HG03469 (cell line): ENCODE data around the gene METTL13.

Source experiments
- ATAC-seq: cut with Tn5 transposase; IDR thresholded peaks from one replicate; pipeline ENCODE4 v1.9.1; 2021; ENCODE audit warnings: mild to moderate bottlenecking, moderate library complexity, moderate number of reproducible peaks; ENCODE audit not compliant: unreplicated experiment

The METTL13 gene, protein sequence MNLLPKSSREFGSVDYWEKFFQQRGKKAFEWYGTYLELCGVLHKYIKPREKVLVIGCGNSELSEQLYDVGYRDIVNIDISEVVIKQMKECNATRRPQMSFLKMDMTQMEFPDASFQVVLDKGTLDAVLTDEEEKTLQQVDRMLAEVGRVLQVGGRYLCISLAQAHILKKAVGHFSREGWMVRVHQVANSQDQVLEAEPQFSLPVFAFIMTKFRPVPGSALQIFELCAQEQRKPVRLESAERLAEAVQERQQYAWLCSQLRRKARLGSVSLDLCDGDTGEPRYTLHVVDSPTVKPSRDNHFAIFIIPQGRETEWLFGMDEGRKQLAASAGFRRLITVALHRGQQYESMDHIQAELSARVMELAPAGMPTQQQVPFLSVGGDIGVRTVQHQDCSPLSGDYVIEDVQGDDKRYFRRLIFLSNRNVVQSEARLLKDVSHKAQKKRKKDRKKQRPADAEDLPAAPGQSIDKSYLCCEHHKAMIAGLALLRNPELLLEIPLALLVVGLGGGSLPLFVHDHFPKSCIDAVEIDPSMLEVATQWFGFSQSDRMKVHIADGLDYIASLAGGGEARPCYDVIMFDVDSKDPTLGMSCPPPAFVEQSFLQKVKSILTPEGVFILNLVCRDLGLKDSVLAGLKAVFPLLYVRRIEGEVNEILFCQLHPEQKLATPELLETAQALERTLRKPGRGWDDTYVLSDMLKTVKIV

DNA sequence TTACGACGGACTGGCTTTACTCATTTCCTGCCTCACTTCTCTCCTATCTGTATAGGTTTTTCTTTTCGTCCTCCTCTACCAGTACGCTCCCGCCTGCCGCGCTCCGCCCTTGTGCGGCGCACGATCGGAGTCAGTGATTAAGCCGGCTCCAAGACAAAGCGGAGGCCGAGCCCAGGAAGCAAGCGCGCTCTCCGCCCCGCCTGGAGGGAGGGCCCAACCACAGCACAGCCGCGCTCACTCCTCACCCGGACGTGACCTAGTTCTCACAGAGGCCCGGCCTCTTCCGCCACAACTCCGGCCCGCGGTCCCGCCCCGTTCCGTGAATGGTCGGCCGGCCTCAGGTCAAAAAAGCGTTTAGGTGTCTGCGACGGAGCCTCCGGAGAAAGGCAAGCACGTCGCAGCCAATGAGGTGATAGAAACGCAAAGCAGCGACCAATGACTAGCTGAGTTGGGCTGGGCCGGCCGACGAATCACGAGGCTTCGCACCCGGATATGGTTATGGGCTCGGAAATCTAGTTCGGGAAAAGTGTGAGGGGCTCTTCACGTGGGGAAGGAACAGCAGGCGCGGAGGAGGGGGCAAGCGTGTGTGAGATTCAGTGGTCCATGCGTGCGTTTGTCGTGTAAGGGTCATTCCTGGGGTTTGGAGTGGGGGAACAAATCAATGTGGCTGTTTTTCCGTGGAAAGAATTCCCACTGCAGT, at the start of gene METTL13:
TSS of gene METTL13 (plus strand) at position 485 of the 700 bp plus-strand sequence. CDS start 308 bp downstream, outside the sequence.
- peak; percentile 97 for ATAC-seq

DNA sequence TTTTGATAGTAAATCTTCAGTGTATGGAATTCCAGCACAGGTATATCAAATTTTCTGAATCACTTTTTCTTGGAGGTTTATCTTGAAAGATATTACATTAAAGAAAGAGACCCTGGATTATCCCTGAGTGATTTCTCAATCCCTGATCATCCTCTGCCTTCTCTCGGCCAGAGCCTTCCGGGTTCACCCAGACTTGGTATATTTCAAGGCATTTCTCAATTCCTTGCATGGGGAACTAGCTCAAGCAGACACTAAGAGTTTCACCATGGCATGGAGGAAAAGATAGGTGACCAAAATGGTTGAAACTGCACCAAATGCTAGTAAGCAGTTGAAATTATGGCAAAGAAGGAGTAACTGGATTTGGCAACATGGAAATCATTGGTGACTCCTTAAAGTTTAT, 45.3 kb upstream of the METTL13 start:
- no peak for ATAC-seq

DNA sequence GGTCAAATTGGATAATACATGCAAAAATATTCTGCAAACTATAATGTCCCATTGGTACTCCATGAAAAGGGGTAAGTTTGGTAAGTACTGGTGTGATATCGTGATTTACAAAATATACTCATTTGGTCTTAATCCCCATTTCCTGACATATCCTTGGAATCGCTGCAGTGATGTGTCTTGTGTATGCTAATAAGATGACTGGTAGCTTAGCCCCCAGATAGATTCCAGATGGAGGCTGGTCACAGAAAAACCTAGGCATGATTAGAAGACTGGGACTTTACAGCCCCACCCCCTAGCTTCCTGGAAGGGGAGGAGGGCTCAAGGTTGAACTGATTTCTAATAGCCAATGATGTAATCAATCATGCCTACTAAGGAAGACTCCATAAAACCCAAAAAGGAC, 42.5 kb upstream of the METTL13 start:
- ATAC-seq: no peak

DNA sequence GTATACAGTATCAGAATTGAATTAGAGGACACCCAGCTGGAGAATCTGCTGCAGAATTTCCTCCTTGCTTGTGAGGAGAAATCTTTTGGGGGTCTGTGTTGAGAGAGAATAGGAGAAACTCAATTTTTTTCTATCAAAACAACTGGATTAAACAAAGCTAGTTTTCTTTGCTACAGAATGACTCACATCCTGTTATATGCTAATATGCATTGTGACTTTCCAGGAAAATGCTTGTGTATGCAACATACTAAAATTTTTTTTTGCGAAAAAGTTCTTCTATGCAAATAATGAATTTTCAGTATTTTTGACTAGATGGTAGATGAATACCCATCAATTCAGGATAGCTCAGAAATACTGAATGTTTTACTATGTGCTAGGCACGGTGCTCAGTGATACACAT, 41.8 kb upstream of the METTL13 start:
- no peak for ATAC-seq

DNA sequence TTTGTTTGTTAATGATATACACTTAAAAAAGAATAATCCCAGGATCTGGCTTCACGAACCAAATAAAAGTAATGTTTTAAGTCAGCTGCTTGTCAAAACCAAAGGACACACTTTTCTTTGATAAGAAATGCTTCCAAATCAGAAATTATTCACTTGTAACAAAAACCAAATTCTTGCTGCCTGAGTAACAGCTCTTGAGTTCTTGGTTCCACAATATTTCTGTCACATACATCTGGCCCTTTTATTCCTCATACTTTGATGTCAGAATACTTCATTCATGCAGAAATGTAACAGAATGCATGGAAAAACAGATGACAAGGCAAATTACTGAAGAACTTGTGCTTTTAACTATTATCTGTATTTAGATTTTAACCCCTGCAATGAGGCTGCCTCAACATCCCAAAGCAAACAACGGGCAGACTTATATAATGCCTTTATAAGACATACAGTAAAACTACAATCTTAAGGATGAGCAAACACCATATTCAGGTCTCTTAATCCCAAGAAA, 41.0 kb upstream of the METTL13 start:
- no peak for ATAC-seq

DNA sequence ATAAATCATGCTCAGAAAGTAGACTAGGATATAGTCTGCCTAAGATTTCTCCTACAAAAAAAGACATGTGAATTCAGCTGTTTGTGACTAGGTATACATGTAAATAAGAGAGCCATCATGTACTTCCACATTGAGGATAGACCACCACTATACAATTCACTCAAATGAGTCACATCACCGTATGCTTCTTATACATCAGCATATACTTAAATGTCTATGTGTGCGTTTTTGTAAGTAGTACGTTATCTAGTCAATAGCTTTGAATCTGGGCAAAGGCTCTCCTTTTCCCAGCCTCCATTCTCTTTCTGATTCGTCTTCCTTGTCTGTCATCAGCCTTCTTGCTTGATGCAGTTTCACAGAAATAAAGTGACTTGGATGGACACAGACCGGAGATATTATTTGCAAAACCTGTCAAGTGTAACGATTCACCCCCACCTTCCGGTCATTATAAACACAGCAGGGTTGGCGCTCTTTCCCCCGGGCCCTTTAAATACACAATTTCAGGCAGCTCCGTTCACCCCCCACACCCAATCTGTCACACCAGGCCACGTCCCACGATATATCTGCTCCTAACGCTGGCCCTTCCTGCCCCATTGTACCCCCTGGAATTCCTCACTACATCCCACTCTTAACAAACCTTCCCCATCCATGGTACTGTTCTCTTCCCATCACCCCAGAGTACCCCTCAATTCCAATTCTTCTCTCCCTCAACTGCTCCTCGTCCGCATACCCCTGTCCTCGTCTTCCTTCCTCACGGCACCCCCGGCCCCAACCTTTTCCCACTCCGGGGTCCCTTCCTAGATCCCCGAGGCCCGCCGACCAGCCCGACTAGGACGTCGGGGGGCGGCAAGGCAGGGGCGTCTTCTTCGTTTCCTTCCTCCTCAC, 40.2 kb upstream of the METTL13 start:
- no peak for ATAC-seq

DNA sequence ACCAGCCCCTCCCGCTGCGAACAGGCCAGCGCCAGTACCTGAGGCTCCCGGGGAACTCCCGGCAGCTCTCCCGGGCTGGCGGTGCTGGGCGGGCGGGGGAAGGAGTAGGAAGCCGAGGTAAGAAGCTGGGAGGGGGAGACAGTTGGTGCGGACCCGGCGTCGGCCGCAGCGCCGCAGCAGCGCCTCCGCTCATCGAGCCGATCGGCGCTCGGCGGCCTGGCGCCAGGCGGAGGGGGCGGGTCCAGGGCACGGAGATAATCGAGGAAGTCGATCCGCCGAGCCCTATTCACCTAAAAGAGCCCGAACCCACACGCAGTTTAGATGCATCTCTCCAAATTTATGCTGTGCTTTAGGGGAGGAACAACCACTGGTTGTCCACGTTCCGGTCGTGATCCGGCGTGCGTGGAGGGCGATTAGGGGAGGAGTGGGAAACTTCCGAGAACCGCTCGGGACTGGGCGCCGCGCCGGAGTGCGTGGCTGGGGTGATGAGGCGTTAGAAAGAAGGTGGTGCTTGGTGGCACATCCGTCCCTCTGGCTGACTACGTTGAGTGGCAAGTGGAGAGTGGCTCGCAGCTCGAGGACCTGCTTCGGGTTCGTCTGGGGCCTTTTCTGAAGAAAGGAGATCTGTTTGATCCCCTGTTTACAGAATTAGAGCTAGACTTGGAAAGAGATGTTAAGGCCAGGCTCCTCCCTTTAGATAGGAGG, 39.4 kb upstream of the METTL13 start, which contains the start of gene VAMP4:
TSS of gene VAMP4 (minus strand) at position 194 of the 705 bp plus-strand sequence. CDS start 3,651 bp downstream, outside the sequence.
- ATAC-seq: peak; percentile 78

DNA sequence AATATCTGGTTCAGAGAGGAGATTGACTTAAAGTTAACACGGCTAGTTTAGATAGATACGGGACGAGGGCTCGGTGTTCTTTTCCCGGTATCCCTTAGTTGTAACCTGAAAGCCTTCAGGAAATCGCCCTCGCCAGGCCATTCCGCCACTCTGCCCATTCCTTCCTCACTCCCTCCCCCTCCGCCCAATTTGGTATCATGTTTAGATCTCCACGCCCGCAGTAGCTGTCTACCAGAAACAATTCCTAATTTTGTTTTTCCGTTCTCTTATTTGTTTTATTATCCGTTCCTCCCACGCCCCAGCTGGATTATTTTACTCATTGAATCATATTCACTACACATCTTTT, 38.9 kb upstream of the METTL13 start:
- ATAC-seq: no peak

DNA sequence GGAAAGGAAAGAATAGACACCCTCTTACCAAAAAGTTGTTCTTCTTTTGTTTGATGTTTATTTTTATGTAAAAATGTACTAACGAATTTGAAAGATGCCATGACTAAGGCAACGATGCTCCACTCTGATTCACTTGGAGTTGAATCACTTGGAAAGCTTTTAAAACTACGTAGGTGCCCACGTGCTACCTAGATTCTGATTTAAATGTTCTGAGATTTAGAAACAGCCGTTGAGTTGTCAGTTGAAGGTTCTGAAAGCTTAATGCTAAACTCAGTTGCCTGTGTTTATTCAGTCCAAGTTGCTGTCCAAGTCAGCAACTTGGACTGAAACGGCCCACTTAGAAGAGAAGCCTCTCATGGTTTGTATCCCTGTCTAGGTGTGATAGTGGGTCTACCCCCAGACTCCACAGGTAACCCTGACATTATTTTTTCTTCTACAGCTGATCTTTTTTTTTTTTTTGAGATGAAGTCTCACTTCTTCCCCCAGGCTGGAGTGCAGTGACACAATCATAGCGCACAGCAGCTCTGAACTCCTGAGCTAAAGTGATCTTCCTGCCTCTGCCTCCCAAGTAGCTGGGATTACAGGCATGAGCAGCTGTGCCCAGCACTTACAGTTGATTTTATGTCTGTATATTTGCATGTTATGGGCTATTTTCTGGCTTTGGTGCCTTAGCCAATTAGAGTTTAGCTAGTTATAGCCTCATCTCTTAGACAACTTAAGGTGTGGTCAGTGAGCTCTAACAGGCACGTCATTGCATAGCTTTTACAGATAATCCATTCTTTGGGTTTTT, 38.2 kb upstream of the METTL13 start:
- ATAC-seq: no peak

DNA sequence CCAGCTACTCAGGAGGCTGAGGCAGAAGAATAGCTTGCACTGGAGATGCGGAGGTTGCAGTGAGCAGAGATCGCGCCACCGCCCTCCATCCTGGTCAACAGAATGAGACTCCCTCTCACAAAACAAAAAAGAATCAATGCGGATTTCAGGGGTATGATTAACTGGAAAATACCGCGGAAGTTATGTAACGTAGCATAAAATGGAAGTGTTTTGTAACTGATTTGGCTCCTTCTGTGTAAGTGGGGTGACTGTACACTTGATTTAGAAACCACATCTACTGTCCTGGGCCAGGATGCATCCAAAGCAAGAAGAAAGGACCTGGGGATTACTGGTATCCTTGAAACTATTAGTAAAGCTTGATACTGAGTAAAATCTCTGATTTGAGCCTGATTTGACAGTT, 36.5 kb upstream of the METTL13 start:
- ATAC-seq: no peak

DNA sequence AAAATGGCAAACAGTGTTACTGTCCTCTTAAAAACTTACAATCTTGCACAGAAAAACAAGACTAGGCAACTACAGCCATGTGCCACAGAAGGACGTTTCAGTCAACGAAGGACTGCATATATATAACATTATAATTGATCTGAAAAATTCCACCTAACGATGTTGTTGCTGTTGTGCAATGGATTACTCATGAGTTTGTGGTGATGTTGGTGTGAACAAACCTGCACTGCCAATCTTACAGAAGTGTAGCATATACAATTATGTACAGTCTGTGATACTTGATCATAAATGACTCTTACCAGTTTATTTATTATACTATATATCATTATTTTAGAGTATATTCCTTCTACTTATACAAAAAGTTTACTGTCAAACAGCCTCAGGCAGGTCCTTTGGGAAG, 32.8 kb upstream of the METTL13 start:
- ATAC-seq: no peak

DNA sequence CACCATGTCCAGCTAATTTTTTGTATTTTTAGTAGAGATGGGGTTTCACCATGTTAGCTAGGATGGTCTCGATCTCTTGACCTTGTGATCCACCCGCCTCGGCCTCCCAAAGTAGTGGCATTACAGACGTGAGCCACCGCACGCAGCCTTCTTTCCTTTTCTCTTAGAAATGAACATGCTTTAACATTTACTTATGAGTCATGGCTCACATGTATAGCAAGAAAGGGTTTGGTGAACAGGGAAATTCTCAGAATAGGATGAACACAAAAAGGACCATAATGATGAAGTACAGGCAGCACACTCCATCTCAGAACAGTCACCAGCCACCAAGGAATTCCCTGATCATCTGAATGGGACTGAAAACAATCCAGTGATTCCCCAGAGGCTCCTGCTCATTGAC, 30.2 kb upstream of the METTL13 start:
- no peak for ATAC-seq

DNA sequence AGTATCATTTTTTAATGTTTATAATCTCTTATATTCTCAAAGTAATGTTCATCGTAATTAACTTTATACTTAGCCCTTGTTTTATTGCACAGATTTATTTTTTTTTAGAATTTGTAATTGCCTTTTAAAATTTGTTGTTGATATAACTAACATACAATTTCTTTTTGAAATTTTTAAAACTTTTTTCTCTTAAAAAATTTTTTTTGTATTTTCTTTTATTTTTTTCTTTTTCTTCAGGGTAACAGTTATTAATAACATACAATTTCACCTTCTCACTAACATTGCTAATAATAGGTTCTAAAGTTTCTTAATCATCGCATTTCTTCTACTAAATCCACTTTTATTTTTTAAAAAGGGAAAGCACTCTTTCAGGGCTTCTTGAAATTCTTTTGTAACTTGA, 28.3 kb upstream of the METTL13 start:
- no peak for ATAC-seq

DNA sequence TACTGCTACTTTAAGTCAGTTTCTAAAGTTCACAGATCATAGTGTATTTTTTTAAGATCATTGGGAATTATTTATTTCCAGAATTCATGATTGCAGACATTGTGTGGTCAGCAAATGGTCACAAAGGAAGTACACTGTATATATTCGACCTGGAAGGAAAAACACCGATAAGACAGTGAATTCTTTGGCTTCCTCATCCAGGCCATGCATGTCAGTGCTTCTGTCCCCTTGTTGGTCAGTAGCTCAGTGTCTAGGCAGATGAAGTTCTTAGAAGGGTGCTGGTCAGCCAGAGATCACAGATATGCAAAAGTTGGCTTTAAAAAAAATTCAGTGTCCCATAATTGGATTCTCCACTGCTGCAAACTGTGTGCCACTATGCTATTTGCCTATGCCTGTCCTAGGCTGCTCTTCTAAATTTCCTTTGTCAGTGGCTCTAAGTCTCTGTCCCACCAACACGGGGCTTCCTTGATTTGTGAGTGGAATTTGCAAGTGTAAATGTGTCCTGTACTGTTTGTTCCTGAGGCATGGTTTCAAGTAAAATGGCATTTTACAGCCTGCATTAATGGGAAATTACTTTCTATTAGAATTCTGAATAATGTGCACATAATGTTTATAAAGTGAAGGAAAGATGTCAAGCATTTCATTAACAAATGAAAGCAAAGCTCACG, 27.6 kb upstream of the METTL13 start:
- ATAC-seq: no peak

DNA sequence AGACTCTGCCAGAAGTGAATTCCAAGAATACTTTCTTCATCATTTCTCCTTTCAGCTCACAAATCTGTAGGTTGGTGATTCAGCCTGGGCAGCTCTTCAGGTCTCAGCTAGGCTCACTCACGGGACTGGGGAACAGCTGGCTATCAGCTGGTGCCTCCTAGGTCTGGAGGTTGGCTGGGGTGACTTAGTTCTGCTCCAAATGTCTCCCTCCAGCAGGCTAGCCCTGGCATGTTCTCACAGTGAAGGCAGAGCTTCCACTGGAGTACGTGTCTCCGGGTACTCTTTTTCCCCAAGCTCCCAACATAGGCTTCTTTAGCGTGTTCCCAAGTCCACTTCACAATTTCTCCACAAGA, 27.1 kb upstream of the METTL13 start:
- no peak for ATAC-seq

DNA sequence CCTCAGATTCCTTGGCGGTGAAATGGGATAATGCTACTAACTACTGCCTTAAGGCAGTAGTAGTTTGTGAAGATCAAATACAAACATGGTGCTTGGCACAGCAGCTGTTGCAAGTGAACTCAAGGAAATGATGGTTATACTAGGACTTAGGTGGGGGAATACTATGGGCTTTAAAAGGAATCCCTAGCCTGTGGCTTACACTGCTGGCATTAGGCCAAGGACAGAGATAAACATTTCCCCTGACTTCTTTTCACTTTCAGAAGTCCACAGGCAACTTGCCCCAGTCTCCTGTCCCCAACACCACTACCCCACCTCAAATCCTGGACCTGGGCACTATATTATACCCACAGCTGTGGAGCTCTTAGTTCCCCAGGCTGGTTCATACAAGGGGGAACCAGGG, 26.5 kb upstream of the METTL13 start:
- ATAC-seq: no peak

DNA sequence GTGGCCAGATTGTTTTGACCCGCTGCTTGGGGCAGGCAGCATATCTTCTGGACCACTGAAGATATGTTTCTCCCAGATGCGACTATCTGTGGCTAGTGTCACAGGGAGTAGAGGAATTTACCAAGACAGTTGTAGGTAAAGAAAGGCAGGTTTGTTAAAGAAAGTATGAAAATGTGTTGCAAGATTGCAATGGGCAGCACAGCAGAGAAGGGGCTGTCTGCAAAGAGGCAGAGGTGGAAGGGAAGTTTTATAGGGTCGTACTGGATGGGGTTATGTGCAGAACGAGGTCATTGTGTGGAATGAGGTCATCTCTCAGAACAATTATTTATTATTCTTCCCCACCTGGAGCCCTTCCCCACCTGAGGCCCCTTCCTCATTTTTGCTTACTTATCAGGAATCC, 24.6 kb upstream of the METTL13 start:
- no peak for ATAC-seq

DNA sequence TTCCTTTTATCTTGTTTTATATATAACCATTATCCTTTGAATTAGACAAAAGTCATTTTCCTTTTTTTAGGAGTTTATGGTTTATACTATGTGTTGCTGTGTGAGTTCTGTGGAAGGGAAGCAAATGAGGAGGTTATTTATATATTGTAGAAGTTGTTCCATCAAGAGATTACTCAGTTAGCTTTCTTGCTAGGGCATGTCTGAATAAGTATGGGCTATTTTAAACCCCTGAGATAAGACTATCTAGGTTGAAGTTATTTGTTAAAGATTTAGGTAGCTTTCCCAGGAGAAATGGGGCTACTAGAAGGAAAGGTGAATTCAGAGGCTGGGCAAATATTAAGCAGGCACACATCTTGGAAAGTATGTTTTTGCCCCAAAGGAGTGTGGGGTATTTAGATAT, 23.4 kb upstream of the METTL13 start:
- no peak for ATAC-seq

DNA sequence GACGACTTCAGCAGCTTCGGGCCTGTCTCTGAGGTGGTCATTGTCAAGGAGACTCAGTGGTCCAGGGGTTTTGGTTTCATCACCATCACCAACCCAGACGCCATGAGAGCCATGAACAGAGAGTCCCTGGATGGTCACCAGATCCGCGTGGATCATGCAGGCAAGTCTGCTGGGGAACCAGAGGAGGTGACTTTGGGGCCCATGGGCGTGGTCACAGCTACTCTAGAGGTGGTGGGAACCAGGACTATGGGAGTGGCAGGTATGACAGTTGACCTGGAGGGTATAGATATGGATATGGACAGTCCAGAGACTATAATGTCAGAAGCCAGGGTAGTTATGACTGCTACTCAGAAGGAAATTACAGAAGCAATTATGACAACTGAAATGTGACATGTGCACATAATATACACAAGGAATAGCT, 19.3 kb upstream of the METTL13 start:
- no peak for ATAC-seq
